ENCODE data around the gene CD84. TPM values are rescaled to one million over a fixed set of nuclear protein-coding genes. Genes with fewer than 3 reads are reported as not detected.

The CD84 gene
- total RNA-seq, 2 donors from 2014 or later: 2.5 to 3.1 TPM

GRCh38 chr1:160548960-160549664, 30.2 kb downstream of the CD84 start:
- no peaks in the 10 kb centered on the region for H3K4me1 ChIP-seq
- H3K36me3 ChIP-seq: no peaks in the 10 kb centered on the region
- TF ChIP-seq, protein P1, sequence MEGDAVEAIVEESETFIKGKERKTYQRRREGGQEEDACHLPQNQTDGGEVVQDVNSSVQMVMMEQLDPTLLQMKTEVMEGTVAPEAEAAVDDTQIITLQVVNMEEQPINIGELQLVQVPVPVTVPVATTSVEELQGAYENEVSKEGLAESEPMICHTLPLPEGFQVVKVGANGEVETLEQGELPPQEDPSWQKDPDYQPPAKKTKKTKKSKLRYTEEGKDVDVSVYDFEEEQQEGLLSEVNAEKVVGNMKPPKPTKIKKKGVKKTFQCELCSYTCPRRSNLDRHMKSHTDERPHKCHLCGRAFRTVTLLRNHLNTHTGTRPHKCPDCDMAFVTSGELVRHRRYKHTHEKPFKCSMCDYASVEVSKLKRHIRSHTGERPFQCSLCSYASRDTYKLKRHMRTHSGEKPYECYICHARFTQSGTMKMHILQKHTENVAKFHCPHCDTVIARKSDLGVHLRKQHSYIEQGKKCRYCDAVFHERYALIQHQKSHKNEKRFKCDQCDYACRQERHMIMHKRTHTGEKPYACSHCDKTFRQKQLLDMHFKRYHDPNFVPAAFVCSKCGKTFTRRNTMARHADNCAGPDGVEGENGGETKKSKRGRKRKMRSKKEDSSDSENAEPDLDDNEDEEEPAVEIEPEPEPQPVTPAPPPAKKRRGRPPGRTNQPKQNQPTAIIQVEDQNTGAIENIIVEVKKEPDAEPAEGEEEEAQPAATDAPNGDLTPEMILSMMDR (IDR thresholded peaks at IDR 0.05): no peak
- no peak for DNase-seq (ENCODE audit: low spot score)
- no peak overlapping the region for H3K4me3 ChIP-seq
- no peaks in the 10 kb centered on the region for H3K9me3 ChIP-seq
- no peak overlapping the region for H3K27ac ChIP-seq
- no peaks in the 10 kb centered on the region for H3K27me3 ChIP-seq

GRCh38 chr1:160548183-160548582, 31.1 kb downstream of the CD84 start:
- TF ChIP-seq, protein P1 (IDR thresholded peaks at IDR 0.05): no peak
- Histone ChIP-seq H3K4me1 (no peaks in the 10 kb centered on the region), H3K4me3 (no peak overlapping the region), H3K27ac (no peak overlapping the region), H3K9me3 (no peaks in the 10 kb centered on the region), H3K36me3 (no peaks in the 10 kb centered on the region), H3K27me3 (no peaks in the 10 kb centered on the region)
- no peak for DNase-seq (ENCODE audit: low spot score)

DNA sequence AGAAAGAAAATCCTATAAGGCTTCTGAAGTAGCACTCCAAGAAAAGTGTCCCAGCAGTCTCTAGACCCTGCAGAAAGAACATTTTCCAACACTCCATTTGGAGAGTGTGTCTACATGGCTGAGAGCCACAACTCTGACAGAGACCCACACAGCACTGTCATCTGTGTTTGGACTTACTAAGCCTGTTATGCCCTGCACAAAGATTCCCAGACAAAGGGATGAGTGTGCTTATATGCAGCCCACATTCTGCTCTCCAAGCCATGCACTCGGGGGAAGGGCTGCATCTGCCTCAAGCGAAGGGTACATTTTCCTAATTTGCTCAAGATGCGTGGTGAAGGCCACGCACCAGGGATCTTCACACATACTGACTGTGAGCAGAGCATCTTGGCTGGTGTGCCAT, 31.9 kb downstream of the CD84 start:
- Histone ChIP-seq H3K36me3 (no peaks in the 10 kb centered on the region), H3K27ac (no peak overlapping the region), H3K4me3 (no peak overlapping the region), H3K9me3 (no peaks in the 10 kb centered on the region), H3K4me1 (no peaks in the 10 kb centered on the region), H3K27me3 (no peaks in the 10 kb centered on the region)
- TF ChIP-seq, protein P1 (IDR thresholded peaks at IDR 0.05): no peak
- no peak for DNase-seq (ENCODE audit: low spot score)

GRCh38 chr1:160546942-160547341, 32.4 kb downstream of the CD84 start:
- Histone ChIP-seq H3K27ac (no peak overlapping the region), H3K4me1 (no peaks in the 10 kb centered on the region), H3K4me3 (no peak overlapping the region), H3K36me3 (no peaks in the 10 kb centered on the region), H3K9me3 (no peaks in the 10 kb centered on the region), H3K27me3 (no peaks in the 10 kb centered on the region)
- TF ChIP-seq, protein P1 (IDR thresholded peaks at IDR 0.05): no peak
- no peak for DNase-seq (ENCODE audit: low spot score)

DNA sequence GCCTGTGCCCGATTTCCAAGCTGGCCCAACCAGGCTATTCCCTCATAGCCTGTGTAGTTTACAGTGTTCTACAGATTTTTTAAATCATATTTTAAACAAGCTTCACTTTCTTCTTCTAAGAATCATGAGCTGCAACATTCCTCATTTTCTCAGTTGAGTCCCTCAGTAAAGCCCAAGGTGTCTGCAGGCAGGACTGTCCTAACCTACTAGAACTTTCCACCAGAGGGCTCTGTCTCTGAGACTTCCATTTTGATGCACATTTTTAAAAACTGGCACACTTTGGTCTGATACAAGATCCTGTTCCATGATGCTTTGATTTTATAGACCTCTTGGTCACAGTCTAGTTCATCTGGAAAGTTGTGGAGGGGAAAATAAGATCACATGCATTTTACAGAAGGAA, 34.6 kb downstream of the CD84 start:
- no peaks in the 10 kb centered on the region for H3K4me1 ChIP-seq
- TF ChIP-seq, protein P1 (IDR thresholded peaks at IDR 0.05): peak in 1 of 2 donors; percentile 20
- H3K9me3 ChIP-seq: no peaks in the 10 kb centered on the region

More for the DNA sequence above, 34.6 kb downstream of the CD84 start:
- no peaks in the 10 kb centered on the region for H3K27me3 ChIP-seq
- no peak overlapping the region for H3K4me3 ChIP-seq
- no peak overlapping the region for H3K27ac ChIP-seq
- no peaks in the 10 kb centered on the region for H3K36me3 ChIP-seq
- DNase-seq (ENCODE audit: low spot score): no peak
